ENCODE measurements around the gene HOPX. TPM values are rescaled to one million over a fixed set of nuclear protein-coding genes. Genes with fewer than 3 reads are reported as not detected.

The HOPX gene
- total and polyA plus RNA-seq, 2 experiments from 2014 or later: not detected

GRCh38 chr4:56643596-56643995 is 37.5 kb downstream of the HOPX start (continued):
- TF ChIP-seq CTCF (conservative IDR thresholded peaks at IDR 0.05; ENCODE audit: low read depth in 2 of 2) (no peak), CREB1 (CRISPR knock-in tag; IDR thresholded peaks at IDR 0.05; ENCODE audit: low read depth) (no peak), ZNF114 (CRISPR knock-in tag; IDR thresholded peaks at IDR 0.05) (no peak), EZH2phosphoT487 (IDR thresholded peaks at IDR 0.05; ENCODE audit: unreplicated experiment) (no peak), JUNB (IDR thresholded peaks at IDR 0.05; ENCODE audit: unreplicated experiment) (no peak), EZH2 (IDR thresholded peaks at IDR 0.05; ENCODE audit: low read depth, unreplicated experiment) (no peak)

- H3F3A ChIP-seq (replicated peaks; ENCODE audit: low read depth): no peaks in the 10 kb centered on the region
Measured at GRCh38 chr4:56641494-56642051, 39.5 kb downstream of the HOPX start.

More at GRCh38 chr4:56641494-56642051, 39.5 kb downstream of the HOPX start:
- Mint-ChIP-seq H3K27me3 (ENCODE audit: insufficient read depth, low read depth, poor library complexity) (peaks cover 1% of the 10 kb centered on the region), H3K4me1 (no peaks in the 10 kb centered on the region), H3K9me3 (peaks cover 7% of the 10 kb centered on the region; the same call in 2 of the 3 replicates), H3K27ac (no peak overlapping the region), H3K4me3 (no peak overlapping the region), H3K36me3 (ENCODE audit: low read depth) (no peaks in the 10 kb centered on the region)
- Histone ChIP-seq H3K27me3 (ENCODE audit: insufficient read depth) (no peaks in the 10 kb centered on the region), H4K20me1 (replicated peaks; ENCODE audit: insufficient read depth) (no peaks in the 10 kb centered on the region), H3K79me2 (replicated peaks; ENCODE audit: insufficient read depth) (no peaks in the 10 kb centered on the region), H3K4me3 (no peak overlapping the region), H2AFZ (no peak overlapping the region), H3K4me2 (no peak overlapping the region), H3K36me3 (ENCODE audit: insufficient read depth) (no peaks in the 10 kb centered on the region), H3K27ac (ENCODE audit: low read depth) (no peak overlapping the region), H3K9me2 (ENCODE audit: insufficient read depth) (no peaks in the 10 kb centered on the region; the same call in 1 of the 2 replicates), H3K4me1 (ENCODE audit: insufficient read depth) (no peaks in the 10 kb centered on the region)
- ATAC-seq (no peak), DNase-seq (ENCODE audit: low spot score) (no peak)
- TF ChIP-seq CTCF (conservative IDR thresholded peaks at IDR 0.05; ENCODE audit: low read depth in 2 of 2) (no peak), REST (IDR thresholded peaks at IDR 0.05; ENCODE audit: unreplicated experiment) (no peak), NANOG (IDR thresholded peaks at IDR 0.05; ENCODE audit: borderline replicate concordance) (no peak), CREB1 (CRISPR knock-in tag; IDR thresholded peaks at IDR 0.05; ENCODE audit: low read depth) (no peak), EZH2 (IDR thresholded peaks at IDR 0.05; ENCODE audit: low read depth, unreplicated experiment) (no peak), ETS1 (IDR thresholded peaks at IDR 0.05) (no peak), STAT1 (IDR thresholded peaks at IDR 0.05; ENCODE audit: unreplicated experiment) (no peak)
